GM19468 (cell line): ENCODE results near the gene ZSWIM7.
A peak's percentile ranks its signal among the peaks of the same experiment; 100 is the strongest.

Source experiments
- ATAC-seq: cut with Tn5 transposase; IDR thresholded peaks from one replicate; pipeline ENCODE4 v1.9.1; 2021; ENCODE audit warnings: mild to moderate bottlenecking, moderate library complexity, moderate number of reproducible peaks; ENCODE audit not compliant: unreplicated experiment; ENCODE audit errors: extremely low read depth

The ZSWIM7 gene, protein sequence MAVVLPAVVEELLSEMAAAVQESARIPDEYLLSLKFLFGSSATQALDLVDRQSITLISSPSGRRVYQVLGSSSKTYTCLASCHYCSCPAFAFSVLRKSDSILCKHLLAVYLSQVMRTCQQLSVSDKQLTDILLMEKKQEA

DNA sequence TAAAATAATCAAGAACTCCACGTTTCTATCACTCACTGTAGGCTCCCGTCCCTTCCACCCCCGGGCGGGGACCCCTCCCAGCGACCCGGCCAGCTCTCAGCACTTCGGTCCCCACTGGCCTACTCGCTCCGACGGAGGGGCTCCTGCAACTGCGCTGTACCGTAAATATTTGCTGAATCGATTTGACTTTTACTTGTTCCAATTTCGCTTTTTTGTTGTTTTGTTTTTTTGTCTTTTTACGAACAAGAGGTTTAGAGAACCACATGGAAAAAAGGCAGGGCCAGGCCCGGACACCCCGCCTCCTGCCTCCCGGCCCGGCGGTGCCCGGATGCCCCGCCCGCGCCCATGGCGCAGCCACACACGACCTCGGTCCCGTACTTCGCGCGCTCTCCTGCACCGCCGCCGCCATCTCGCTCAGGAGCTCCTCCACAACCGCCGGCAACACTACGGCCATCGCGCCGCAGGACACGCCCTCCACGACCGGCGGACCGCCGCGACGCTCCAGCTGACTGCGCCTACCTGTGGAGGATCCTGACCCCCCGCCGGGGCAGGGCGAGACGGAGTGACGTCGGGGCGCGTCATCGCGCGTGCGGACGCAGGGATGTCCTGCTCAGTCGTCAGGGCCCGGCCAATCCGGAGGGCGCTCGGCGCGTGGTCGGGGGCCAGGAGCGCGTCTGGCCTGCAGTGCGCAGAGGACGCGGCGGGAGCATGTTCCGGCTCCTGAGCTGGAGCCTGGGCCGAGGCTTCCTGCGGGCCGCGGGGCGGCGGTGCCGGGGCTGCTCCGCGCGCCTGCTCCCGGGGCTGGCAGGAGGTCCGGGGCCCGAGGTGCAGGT is at the start of gene ZSWIM7, which contains the start of gene TTC19:
TSS of gene ZSWIM7 (minus strand) at position 564 of the 833 bp plus-strand sequence. CDS start at position 454, 110 bp downstream.
TSS of gene TTC19 (plus strand) at position 684 of the 833 bp plus-strand sequence. CDS start at position 709, 25 bp downstream.
- peak; percentile 93 for ATAC-seq

DNA sequence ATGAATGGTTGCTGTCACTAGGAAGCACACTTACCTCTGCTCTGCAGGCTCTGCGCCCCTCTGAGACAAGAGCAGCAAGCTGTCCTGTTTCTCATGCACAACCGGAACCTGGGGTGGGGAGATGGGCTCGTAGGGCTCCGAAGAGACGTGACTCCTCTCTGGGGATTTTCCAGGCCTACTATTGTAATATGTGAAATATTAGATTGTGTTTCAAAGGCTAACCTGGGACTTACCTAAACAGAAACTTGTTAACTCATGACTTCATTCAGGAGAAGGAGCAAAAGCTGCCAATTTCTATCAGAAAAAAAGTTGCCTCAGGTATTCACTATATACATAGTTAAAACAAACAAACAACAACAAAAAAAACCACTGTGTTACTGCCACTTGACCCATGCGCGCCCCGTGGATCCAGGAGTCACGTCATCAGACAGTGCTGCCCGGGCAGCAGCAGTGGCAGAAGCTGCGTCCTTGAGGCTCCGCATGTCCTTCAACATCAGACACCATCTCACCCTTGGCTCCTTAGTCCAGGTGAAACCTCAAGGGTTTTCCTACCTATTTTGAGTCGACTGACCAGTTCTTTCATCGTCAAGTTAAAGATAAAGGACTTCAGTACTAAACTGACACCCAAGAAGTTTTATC is 49.4 kb upstream of the ZSWIM7 start:
- ATAC-seq = no peak

DNA sequence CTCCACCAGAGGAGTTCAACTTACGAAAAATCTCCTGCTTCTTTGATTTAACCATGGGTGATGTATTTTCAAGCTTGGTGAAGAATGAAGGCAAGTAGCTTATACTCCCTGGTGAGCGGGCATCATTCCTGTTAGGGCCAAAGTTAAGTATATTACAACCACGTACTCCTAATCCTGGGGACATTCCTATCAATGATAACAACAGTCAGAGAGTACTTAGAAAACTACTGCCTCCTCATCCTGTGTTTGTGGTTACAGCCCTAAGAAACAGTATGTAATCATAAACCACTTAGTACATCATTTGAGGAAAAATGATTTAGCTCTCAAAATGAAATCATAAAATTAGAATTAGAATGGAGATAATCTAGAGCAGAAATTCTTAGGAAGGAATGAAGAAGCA is 47.5 kb upstream of the ZSWIM7 start:
- ATAC-seq = no peak

DNA sequence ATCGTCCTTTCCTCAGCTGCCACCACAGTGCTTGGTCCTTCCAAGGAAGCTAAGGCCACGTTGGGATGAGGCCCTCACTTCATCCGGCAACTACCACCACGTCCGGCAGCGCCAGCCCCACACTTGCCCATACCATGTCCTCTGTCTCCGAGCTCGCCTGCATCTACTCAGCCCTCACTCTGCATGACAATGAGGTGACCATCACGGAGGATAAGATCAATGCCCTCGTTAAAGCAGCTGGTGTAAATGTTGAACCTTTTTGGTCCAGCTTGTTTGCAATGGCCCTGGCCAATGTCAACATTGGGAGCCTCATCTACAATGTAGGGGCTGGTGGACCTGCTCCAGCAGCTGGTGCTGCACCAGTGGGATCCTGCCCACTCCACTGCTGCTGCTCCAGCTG is 45.0 kb upstream of the ZSWIM7 start:
- ATAC-seq = no peak

- no peak for ATAC-seq
Measured at GRCh38 chr17:16040710-16041251, 41.3 kb upstream of the ZSWIM7 start.

GRCh38 chr17:16037636-16038035 is 38.1 kb upstream of the ZSWIM7 start:
- no peak for ATAC-seq

DNA sequence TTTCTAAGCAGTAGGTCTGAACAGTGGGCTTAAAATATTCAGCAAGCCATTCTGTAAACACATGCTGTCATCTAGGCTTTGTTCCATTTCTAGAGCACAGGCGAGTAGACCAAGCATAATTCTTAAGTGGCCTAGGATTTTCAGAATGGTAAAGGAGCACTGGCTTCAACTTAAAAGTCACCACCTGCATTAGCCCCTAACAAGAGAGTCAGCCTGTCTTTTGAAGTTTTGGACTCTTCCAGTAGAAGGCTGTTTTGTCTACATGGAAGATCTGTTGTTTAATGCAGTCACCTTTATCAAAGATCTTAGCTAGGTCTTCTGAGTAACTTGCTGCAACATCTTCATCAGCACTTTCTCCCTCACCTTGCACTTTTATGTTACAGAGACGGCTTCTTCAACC is 36.8 kb upstream of the ZSWIM7 start:
- no peak for ATAC-seq

- ATAC-seq = no peak
Measured at GRCh38 chr17:16033729-16034349, 34.3 kb upstream of the ZSWIM7 start.

- ATAC-seq = no peak
Measured at GRCh38 chr17:16027708-16028584, 28.4 kb upstream of the ZSWIM7 start.

- no peak for ATAC-seq
Measured at GRCh38 chr17:16026895-16027294, 27.4 kb upstream of the ZSWIM7 start.

DNA sequence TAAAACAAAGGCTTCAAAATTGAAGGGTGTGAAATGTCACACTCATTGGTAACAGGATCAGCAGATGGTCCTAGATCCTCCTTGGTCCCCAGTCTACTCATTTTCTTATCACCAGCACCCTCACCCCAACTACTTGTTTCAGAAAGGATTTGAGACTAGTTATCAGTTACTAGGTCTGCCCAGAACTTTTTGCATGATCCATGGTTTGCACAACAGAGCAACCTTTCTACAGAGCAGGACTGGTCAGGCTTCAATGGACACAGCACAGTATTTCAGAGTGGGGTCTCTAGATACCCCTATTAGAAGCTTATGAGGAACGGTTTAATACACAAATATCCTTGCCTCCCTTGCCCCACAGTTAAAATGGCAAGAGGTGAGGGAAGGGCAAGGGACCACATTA is 25.7 kb upstream of the ZSWIM7 start:
- ATAC-seq = no peak

DNA sequence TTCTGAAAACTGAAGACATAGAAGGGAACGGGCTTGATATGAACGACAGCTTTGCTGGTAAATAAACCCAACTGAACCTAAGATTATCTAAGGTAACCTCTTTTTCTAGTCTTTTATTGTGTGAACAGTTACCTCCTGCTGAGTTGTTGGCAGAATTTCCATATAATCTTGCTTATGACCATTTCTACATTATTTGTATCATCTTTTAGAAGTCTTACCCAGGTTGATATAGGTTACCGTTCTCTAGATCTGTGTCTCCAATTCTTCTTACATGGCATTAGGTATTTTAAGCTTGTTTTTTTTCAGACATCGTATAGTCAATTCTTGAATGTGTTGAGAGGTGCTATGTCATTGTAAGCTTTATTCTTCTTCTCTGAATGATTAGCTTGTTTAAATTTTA is 24.4 kb upstream of the ZSWIM7 start:
- ATAC-seq = no peak

- ATAC-seq = no peak
Measured at GRCh38 chr17:16019347-16019746, 19.8 kb upstream of the ZSWIM7 start.

- ATAC-seq = no peak
Measured at GRCh38 chr17:16013943-16014407, 14.5 kb upstream of the ZSWIM7 start.

- no peak for ATAC-seq
Measured at GRCh38 chr17:16007439-16007838, 7.9 kb upstream of the ZSWIM7 start.

GRCh38 chr17:16005636-16006035 is 6.1 kb upstream of the ZSWIM7 start:
- no peak for ATAC-seq

DNA sequence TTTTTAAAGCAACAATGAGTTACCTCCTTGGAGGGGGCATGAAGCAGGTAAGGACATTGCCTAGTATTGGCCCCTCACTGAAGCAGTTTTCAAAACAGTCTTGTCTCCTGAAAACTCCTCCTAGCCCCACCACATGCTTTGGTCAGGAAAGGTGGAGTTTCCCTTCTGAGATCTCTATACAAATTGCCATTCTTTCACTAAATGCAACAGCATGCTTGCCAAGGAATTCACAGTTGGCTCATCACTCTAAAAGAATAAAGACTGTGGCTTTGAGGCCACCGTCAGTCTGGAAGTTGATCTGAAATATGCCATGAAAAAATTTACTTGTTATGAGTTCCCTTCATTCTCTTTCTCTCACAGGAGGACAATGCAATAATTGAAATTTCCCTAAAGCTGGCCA is 4.3 kb upstream of the ZSWIM7 start:
- ATAC-seq = no peak

DNA sequence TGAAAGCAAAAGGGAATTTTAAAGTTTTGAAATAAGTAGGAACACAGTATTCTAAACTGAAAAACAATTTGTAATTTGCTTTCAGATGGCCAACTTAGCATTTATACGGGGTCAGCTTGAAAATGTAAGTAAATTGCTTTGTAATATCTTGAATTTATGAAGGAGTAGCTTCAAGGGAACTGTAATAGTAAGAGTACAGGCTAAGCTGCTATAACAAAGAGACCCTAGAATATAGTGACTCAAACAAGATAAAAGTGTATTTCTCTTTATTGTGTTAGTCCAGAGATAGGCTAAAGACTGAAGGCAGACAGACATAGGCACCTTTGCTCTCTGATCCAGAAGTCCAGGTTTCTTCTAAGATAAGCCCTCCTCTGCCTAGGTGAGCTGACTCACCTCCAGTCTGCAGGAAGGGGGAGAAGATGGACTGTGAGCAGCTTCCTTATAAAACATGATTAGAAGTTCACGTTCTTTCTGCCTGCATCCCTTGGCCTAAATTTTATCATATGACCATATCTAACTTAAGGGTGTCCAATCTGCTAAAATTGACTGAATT is 3.3 kb upstream of the ZSWIM7 start:
- ATAC-seq = no peak

- ATAC-seq = no peak
Measured at GRCh38 chr17:16001226-16001897, 1.9 kb upstream of the ZSWIM7 start.
